ENCODE data around the gene DGKH.

- no peak for TF ChIP-seq TCF7L2 (IDR thresholded peaks at IDR 0.05; ENCODE audit: low read depth, low read length)
- TF ChIP-seq, protein P1, sequence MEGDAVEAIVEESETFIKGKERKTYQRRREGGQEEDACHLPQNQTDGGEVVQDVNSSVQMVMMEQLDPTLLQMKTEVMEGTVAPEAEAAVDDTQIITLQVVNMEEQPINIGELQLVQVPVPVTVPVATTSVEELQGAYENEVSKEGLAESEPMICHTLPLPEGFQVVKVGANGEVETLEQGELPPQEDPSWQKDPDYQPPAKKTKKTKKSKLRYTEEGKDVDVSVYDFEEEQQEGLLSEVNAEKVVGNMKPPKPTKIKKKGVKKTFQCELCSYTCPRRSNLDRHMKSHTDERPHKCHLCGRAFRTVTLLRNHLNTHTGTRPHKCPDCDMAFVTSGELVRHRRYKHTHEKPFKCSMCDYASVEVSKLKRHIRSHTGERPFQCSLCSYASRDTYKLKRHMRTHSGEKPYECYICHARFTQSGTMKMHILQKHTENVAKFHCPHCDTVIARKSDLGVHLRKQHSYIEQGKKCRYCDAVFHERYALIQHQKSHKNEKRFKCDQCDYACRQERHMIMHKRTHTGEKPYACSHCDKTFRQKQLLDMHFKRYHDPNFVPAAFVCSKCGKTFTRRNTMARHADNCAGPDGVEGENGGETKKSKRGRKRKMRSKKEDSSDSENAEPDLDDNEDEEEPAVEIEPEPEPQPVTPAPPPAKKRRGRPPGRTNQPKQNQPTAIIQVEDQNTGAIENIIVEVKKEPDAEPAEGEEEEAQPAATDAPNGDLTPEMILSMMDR (IDR thresholded peaks at IDR 0.05) = no peak
- no peak for TF ChIP-seq POLR2AphosphoS5 (IDR thresholded peaks at IDR 0.05; ENCODE audit: low read depth, low read length)
These were observed 31.2 kb upstream of the DGKH start for GRCh38 chr13:42017264-42017663.
